ENCODE data around the gene DENND1A.

- TF ChIP-seq CTCF (IDR thresholded peaks at IDR 0.05; ENCODE audit: insufficient read depth, low read length, poor library complexity, severe bottlenecking) (no peak), EZH2phosphoT487 (conservative IDR thresholded peaks at IDR 0.05; ENCODE audit: low read length) (no peak)
These were observed 245.4 kb downstream of the DENND1A start for GRCh38 chr9:123684393-123685149.

Data from SU-DHL-6 (cell line).